AG04449 (cell line): ENCODE data around the gene DYNC1I2.

Source experiments
- CTCF ChIA-PET: fragments of 350-600 bp; formaldehyde crosslinking; extraction: SDS; loops from one replicate; lab custom pipeline; 2021; ENCODE audit warnings: antibody characterized with exemption; lab: Yijun Ruan, JAX
- POLR2A ChIA-PET: fragments of 400-600, 350-600 bp; formaldehyde crosslinking; extraction: SDS; loops from one replicate; lab custom pipeline; 2020; ENCODE audit warnings: antibody characterized with exemption, inconsistent platforms; lab: Yijun Ruan, JAX
- DNase-seq: peaks from one replicate; pipeline ENCODE4 v3.0.0-alpha.2; 2010; ENCODE audit warnings: low read depth, low spot score
- H3K4me3 ChIP-seq: 2 replicates; pipeline ENCODE4 v1.5.1; 2011; ENCODE audit warnings: low read depth, mild to moderate bottlenecking, control low read depth, low read length
- CTCF ChIP-seq: IDR thresholded peaks from one replicate; pipeline ENCODE4 v1.5.1; 2011; ENCODE audit warnings: mild to moderate bottlenecking, moderate library complexity, low read length, control low read depth, inconsistent platforms; ENCODE audit not compliant: insufficient read depth; ENCODE audit errors: missing control alignments

Gene DYNC1I2

GRCh38 chr2:171792886-171793580 lies 105.8 kb downstream of the DYNC1I2 start:
- no peak for TF ChIP-seq CTCF
- DNase-seq: no peak
- H3K4me3 ChIP-seq: no peak overlapping the region
- POLR2A ChIA-PET: no interaction called here
- CTCF ChIA-PET: interaction anchor here (1.0 to 3.9 kb wide), 4 partner anchors 88 to 334 kb away, joined by 3 to 15 read pairs (median 6); no protein-coding TSS in a partner anchor

- no peak overlapping the region for H3K4me3 ChIP-seq
- ChIA-PET CTCF (interaction anchor here (1.0 to 3.9 kb wide), 5 partner anchors 89 to 333 kb away, joined by 3 to 15 read pairs (median 3); partner anchors contain the start of gene DLX2), POLR2A (no interaction called here)
- no peak for TF ChIP-seq CTCF
- peak; percentile 12 for DNase-seq
These were observed 106.7 kb downstream of the DYNC1I2 start for GRCh38 chr2:171793691-171794678.

- ChIA-PET CTCF (interaction anchor here (1.3 to 3.9 kb wide), 3 partner anchors 90 to 312 kb away, joined by 3 to 15 read pairs (median 8); partner anchors contain the start of gene DLX2), POLR2A (no interaction called here)
- no peak for TF ChIP-seq CTCF
- H3K4me3 ChIP-seq: no peak overlapping the region
- no peak for DNase-seq
These were observed 107.6 kb downstream of the DYNC1I2 start for GRCh38 chr2:171794918-171795317.
